LNCaP clone FGC (cell line): ENCODE results near the gene FLYWCH1.

Source experiments
- DNase-seq: peaks from one replicate; pipeline ENCODE4 v3.0.0-alpha.2; 2011; ENCODE audit warnings: low read depth
- H3K4me3 ChIP-seq: 2 replicates; pipeline ENCODE4 v1.5.1; 2011; ENCODE audit warnings: mild to moderate bottlenecking, low read depth, low read length, control low read depth
- TF ChIP-seq, protein P1 (sequence below): IDR thresholded peaks from 2 replicates; pipeline ENCODE4 v1.5.1; 2012; ENCODE audit warnings: mild to moderate bottlenecking; ENCODE audit not compliant: control insufficient read depth, insufficient read depth; ENCODE audit errors: extremely low read depth

FLYWCH1 gene

DNA sequence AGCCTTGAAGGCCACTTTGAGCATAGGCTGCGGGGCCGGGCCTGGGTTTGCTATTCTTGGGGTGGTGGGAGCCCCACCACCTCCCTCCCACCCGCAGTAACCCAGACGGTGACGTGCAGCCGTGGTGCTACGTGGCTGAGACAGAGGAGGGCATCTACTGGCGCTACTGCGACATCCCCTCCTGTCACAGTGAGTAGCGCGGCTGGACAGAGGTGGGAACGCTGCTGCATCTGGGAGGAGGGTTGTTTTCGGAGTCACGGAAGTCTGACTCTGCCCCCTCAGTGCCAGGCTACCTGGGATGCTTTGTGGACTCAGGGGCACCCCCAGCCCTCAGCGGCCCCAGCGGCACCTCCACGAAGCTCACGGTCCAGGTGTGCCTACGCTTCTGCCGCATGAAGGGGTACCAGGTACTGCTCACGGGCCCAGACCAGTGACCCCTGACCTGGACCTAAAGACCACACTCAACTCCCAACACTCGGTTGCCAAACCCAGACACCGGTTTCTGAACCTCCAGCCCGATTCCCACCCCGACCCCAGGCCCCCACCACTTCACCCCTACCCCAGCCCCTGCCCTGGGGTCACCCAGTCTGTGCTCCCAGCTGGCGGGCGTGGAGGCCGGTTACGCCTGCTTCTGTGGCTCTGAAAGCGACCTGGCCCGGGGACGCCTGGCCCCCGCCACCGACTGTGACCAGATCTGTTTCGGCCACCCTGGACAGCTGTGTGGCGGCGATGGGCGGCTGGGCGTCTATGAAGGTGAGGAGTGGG is 54.5 kb downstream of the FLYWCH1 start:
- DNase-seq, result no peak
- H3K4me3 ChIP-seq, result peak overlapping the region; percentile 23; the same call in 1 of the 2 replicates

DNA sequence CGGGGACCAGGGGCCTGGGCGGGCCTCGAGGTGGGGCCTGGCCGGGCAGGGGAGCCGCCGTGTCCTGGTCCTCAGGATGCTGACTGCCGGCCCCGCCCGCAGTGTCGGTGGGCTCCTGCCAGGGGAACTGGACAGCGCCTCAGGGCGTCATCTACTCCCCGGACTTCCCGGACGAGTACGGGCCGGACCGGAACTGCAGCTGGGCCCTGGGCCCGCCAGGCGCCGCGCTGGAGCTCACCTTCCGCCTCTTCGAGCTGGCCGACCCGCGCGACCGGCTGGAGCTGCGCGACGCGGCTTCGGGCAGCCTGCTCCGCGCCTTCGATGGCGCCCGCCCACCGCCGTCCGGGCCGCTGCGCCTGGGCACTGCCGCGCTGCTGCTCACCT is 55.1 kb downstream of the FLYWCH1 start:
- no peak for DNase-seq
- TF ChIP-seq, protein P1, sequence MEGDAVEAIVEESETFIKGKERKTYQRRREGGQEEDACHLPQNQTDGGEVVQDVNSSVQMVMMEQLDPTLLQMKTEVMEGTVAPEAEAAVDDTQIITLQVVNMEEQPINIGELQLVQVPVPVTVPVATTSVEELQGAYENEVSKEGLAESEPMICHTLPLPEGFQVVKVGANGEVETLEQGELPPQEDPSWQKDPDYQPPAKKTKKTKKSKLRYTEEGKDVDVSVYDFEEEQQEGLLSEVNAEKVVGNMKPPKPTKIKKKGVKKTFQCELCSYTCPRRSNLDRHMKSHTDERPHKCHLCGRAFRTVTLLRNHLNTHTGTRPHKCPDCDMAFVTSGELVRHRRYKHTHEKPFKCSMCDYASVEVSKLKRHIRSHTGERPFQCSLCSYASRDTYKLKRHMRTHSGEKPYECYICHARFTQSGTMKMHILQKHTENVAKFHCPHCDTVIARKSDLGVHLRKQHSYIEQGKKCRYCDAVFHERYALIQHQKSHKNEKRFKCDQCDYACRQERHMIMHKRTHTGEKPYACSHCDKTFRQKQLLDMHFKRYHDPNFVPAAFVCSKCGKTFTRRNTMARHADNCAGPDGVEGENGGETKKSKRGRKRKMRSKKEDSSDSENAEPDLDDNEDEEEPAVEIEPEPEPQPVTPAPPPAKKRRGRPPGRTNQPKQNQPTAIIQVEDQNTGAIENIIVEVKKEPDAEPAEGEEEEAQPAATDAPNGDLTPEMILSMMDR, result peak; percentile 43; the same call in 1 of the 2 replicates
- peak overlapping the region; percentile 23; the same call in 1 of the 2 replicates for H3K4me3 ChIP-seq

More for the DNA sequence above, 54.5 kb downstream of the FLYWCH1 start:
- TF ChIP-seq, protein P1, result no peak

DNA sequence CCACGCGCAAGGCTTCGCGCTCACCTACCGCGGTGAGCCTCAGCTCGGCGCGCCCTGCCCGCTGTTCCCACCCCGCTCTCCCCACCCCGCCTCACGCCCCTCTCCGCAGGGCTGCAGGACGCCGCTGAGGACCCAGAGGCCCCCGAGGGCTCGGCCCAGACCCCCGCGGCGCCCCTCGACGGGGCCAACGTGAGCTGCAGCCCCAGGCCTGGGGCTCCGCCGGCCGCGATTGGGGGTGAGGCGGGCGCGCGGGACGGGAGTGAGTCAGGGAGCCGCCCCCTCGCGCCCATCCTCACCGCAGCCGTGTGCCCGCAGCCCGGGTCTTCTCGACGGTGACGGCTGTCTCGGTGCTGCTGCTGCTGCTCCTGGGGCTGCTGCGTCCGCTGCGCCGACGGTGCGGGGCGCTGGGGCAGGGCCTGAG is 55.5 kb downstream of the FLYWCH1 start:
- DNase-seq, result no peak
- no peak overlapping the region for H3K4me3 ChIP-seq
- TF ChIP-seq, protein P1, result no peak

DNA sequence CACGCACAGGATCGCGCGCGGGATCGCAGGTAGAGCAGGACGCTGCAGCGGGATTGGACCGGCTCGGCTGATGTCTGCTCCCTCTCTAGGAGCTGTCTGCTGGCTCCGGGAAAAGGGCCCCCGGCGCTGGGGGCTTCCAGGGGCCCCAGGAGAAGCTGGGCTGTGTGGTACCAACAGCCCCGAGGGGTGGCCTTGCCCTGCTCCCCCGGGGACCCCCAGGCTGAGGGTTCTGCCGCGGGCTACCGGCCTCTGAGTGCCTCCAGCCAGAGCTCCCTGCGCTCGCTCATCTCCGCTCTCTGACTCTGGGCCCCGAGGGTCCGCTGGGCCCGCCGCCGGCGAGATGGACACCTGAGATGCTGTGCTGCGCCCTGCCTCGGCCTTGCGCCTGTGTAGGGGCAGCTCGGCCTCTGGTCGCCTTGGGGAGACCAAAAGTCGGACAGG is 56.0 kb downstream of the FLYWCH1 start:
- TF ChIP-seq, protein P1, result no peak
- no peak overlapping the region for H3K4me3 ChIP-seq
- DNase-seq, result no peak

DNA sequence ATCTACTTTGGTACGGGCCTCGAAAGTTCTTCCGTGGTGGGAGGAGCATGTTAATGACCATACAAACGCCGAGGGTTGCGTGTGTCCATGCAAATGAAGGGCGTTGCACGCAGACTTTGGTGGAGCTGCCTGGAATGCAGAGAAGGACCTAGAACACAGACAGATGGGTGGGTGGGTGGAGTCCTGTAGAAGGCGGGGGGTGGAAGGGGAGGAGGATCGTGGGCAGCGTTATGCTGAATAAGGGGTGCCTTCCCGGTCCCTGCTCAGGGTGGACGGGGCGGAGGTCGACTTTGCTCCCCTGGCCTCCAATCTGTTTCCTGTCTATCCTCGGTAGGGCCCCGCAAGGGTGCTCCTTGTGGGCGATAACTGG is 56.6 kb downstream of the FLYWCH1 start:
- TF ChIP-seq, protein P1, result no peak
- no peak for DNase-seq
- peak overlapping the region; percentile 74 for H3K4me3 ChIP-seq

DNA sequence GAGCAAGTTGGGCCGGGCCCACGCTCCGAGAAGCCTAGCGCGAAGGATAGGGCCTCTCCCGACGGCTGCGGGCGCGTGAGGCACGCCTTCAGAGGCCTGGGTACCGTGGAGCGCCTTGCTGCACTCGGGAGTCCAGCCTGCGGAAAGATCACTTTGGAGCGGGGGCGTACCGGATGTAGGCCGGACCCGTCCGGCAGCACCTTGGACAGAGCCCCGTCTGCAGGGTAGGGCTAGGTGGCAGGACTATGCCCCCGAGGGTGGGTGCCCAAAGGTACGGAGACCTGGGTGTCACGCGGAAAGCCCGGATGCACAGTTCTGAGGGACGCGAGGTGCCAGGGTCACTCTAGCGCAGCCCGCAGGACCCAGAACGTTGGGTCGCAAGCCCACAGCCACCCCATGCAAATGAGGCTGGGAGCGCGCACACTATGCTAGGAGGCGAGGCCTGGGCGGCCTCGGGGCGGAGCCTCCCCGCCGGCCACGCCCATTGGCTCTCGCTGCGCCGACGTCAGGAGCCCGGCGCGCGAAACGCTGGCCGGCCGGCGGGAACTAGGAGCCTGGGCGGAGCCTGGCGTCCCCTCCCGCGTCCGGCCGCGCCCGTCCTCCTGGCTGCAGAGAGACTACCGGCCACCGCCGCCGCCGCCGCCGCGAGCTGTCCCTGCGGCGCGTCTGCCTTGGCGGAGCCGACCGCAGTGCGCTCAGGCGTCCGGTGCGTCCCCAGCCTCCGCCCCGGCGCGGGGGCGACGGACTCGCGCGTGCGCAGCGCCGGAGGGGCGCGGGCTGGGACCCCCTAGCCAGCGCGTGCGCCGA is 57.2 kb downstream of the FLYWCH1 start, which contains the start of gene PAQR4:
Gene PAQR4, plus strand, starts transcription at position 611 of the 807 bp plus-strand sequence. CDS start 327 bp downstream, outside the sequence.
- TF ChIP-seq, protein P1, result no peak
- H3K4me3 ChIP-seq, result peak within 1 kb of the TSS; percentile 74
- peak; percentile 62 for DNase-seq
